GF-D8 (cell line): ENCODE data around the gene BCL2.
A peak's percentile ranks its signal among the peaks of the same experiment; 100 is the strongest.
"Not testable (repeated sequence)": the region's sequence is repeated elsewhere in the genome, so short reads cannot be mapped to it uniquely, and the experiment has no call there.

Source experiments
- DNase-seq: peaks from one replicate; lab custom pipeline; 2025; lab: John Stamatoyannopoulos, UW

BCL2 gene

DNA sequence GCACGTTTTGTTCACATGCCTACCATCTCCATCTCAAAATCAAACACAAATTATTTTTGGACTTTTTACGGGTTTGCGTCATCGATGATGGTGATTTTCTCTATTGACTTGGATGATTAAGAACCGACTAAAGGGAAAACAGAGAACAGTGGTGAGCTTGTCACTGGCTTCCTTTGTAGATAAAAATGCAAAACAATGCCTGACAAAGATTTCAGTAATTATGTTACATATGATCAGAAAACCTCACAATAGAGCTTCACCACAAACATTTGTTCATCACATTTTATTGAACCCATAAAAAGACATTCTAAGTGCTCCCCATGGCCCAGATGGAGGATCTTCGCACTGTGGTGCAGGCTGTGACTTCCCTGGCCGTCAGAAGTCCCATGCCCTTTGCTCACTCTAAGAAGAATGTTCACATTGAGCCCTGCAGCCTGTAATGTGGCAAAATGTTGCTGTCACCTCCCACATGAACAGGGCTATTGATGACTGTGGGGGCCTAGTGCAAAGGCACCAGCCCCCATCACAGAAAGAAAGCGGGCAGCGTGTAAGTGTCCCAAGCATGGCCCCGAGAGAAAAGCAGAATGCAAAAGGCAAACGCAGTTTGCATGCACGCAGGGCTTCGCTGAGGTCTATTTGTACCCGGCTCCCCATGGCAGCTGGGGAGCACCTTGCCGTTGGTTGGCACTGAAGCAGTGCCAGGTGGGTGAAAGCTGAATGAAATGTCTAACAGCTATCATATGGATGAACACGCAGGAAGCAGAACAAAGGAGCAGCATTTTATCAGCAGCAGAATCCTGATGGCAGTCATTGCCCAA, 60.6 kb downstream of the BCL2 start:
- DNase-seq = no peak

DNA sequence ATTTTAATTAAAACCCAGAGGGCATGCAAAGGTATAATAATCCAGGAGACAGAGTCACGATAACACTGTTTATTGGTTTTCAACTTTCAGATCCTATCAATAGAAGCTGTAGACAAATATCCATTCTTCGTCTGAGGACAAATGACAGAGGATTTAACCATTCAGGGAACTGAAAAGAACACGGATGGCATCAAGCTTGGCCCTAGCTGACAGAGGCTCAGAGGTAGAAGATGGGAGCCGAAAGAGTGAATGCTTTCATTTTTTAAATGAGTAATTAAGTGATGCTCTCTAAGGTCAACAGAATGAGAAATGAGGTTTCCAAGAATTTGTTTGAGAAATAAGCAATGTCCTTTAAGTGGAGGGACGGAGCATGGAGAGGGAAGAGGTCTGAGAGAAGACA, 62.1 kb downstream of the BCL2 start:
- no peak for DNase-seq

DNA sequence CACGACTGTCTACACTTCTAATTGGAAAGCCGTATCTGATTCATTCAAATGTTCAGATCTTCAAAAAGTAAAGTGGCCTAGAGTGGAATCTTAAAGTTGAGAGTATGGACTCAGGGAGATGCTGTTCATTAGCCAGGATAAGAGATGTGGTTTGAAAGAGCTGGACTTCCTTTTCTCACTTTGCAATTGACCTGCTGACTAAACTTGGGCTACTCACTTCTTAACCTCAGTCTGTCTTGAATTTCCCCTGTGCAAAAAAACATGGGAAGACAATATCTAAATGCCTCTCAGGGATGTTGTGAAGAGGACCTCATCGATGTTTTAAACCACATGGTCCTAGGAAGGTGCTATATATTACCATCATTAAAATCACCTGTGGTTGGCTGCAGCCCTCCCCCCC, 64.1 kb downstream of the BCL2 start:
- DNase-seq = no peak

GRCh38 chr18:63254716-63255399, 64.7 kb downstream of the BCL2 start:
- DNase-seq = no peak

- peak; percentile 92 for DNase-seq
Measured at GRCh38 chr18:63253428-63254372, 65.9 kb downstream of the BCL2 start.

- no peak for DNase-seq
Measured at GRCh38 chr18:63253014-63253413, 66.6 kb downstream of the BCL2 start.

DNA sequence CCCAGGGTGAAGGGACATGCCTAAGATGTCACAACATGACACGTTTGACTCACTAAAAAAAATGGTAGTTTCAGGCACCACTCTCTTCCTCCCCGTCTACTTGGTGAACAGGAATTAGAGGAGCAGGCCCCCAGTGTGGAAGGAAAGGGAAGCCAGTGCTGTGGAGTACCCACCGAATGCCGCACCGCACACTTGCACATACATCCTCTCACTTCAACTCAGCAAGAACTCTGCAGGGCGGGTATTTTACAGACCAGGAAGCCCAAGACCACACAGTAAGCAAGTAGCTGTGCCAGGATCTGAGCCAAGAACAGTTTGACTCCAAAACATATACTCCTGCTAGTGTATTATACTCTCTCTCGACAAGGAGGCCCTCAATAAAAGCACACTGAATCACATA, 69.8 kb downstream of the BCL2 start:
- DNase-seq = peak; percentile 33

GRCh38 chr18:63247926-63248325, 71.6 kb downstream of the BCL2 start:
- no peak for DNase-seq

DNA sequence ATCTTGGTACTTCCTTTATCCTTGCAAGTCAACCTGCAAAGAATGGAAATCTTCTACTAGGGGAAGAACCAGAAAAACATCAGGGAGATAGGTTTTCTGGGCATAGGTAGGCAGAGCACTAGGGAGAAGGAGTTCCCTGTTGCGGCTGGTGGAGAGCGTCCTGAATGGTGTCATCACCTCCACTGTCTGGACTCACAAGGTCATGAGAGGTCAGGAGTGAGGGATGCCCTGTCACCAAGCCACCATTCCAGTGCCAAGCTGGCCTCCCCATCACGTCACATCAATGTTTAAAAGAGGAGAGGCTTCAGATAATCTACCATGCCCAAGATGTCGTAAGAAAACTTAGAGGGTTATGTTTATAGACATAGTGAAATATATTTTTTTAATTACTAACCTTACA, 72.1 kb downstream of the BCL2 start:
- DNase-seq = no peak

DNA sequence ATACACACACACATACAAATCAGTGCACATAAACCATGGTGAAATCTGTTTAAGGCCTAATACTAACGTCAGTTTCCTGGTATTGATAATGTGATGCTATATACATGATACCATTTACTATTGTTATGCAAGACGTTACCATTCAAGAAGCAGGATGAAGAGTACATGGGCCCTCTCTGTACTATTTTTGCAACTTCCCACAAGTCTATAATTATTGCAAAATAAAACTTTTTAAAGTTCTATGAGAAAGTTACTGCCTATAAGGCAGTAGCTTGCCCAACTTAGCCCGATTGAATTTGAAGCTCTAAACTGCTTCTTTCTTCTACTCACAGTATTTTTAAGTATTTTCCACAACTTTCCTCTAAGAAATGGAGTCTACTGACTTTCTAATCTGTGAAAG, 74.0 kb downstream of the BCL2 start:
- DNase-seq = no peak

- DNase-seq = no peak
Measured at GRCh38 chr18:63244607-63245006, 75.0 kb downstream of the BCL2 start.

GRCh38 chr18:63241760-63242159, 77.8 kb downstream of the BCL2 start:
- no peak for DNase-seq

- DNase-seq = no peak
Measured at GRCh38 chr18:63241317-63241712, 78.3 kb downstream of the BCL2 start.

DNA sequence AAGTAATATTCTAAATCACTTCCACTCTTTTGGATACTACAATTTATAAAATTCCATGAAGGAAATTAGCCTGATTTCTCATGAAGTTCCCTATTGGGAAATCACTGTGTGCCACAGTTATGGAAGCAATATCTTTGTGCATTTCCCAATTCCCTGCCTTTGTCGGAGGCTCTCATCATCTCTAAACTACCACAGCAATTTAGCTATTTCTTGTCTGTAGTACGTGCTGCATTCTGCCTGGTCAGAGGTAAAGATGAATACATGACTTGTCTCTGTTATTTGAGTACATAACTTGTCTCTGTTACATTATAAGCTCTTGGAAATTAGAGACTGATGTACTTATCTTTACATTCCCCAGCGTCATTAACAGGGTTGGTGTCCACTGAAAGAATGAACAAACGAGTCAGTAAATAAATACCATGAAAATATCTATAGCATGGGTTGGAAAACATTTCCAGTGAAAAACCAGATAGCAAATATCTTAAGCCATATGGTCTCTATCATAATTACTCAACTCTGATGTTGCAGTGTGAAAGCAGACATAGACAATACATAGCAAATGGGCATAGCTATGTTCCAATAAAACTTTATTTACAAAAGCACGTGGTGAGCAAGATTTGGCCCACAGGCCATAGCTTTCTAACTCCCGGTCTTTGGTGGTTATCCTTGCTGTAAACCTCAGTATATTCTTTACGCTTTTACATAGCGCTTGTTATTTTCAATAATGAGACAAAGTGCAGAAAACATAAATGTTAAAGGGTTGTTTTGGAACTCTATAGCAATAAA, 78.8 kb downstream of the BCL2 start:
- no peak for DNase-seq

GRCh38 chr18:63238693-63239075, 80.9 kb downstream of the BCL2 start:
- no peak for DNase-seq

DNA sequence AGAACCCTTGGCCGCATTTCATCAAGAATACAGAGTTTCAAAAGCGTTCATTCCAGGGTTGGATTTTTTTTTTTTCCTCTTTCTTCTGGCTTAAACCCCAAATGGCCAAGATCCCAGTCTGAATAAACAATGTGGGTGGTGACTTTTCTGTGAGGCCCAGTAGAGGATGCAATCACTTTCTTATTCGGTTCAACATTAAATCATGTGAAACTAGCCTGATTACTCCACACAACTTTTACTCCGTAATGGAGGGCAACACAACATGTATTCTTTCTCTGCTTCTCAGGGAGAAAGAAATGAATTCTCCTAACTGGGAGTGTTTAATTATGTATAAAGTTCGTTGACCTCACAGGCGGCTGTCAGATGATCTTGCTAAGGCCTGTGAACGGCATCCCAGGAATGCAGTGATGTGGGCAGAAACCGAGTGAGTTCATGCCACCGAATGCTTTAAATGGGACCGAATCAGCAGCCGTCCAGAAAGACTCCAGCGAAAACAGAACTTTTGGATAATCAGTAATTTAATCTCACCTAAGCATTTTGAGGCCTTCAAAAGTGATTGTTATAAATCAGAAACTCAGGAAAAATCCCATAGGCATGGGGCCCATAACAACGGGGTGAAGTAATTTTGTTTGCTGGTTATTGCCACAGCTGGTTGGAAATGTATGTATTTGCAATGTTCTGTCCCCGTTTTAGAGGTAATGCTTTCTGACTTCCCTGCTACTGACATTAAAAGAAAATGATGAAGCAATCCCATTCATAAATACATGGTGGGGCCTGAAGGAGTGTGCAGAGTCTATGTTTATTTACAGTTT, 81.5 kb downstream of the BCL2 start:
- DNase-seq = no peak

GRCh38 chr18:63236921-63237846, 82.4 kb downstream of the BCL2 start:
- DNase-seq = peak; percentile 61

- peak; percentile 89 for DNase-seq
Measured at GRCh38 chr18:63236406-63236805, 83.2 kb downstream of the BCL2 start.

DNA sequence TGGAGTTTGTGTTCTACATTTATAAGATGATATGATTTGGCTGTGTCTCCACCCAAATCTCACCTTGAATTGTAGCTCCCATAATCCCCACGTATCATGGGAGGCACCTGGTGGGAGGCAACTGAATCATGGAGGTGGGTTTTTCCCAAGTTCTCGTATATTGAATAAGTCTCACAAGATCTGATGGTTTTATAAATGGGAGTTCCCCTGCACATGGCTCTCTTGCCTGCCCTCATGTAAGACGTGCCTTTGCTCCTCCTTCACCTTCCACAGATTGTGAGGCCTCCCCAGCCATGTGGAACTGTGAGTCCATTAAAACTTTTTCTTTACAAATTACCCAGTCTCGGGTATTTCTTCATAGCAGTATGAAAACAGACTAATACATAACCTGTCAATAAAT, 83.6 kb downstream of the BCL2 start:
- not testable (repeated sequence) for DNase-seq

DNA sequence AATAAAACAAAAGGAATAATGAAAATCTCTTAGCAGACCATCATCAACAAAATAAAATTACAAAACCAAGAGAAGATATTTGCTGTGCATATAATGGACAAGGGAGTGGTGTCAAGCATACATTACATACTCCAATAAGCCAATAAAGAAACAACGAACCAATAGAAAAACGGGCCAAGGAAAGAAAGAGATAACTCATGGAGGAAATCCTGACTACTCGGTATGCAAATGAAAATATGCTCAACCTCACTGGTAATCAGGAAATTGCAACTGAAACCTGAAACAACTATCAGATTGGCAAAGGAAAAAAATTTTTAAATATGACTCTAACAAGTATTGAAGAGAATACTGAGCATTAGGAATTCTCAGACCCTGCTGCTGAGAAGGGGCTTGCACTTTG, 84.7 kb downstream of the BCL2 start:
- DNase-seq = no peak
